22Rv1 (cell line): Measurements from ENCODE around the gene EHD4.

Experiments used
- H3K27ac ChIP-seq: fragments of 450-650 bp; 2 replicates; pipeline ENCODE4 v1.5.1; 2017
- ZFX ChIP-seq: fragments of 450-650 bp; IDR thresholded peaks from 2 replicates; pipeline ENCODE4 v1.6.1; 2017; ENCODE audit warnings: antibody characterized with exemption, borderline replicate concordance
- TF ChIP-seq, protein P1 (sequence below): fragments of 450-650 bp; IDR thresholded peaks from 2 replicates; pipeline ENCODE4 v1.5.1; 2017; ENCODE audit warnings: mild to moderate bottlenecking

Gene EHD4

DNA sequence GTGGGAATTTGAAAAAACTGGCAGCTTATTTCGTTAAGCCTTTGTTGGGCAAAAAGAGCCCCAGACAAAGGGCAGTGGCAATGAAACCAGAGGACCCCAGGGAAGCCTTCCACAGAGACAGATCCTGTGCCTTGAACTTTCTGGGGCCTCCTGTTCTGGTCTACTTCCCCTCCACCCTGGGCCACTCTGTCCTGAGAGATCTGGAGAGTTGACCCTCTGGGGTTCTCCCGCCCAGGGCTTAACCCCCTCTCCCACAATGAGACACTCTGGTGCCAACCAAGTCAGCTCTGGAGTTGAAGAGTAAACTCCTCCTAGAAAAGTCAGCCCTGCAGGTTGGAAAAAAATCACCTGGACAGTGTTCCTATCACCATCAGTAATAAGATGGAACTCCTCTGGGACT lies 20.8 kb downstream of the EHD4 start:
- TF ChIP-seq ZFX, result no peak
- TF ChIP-seq, protein P1, sequence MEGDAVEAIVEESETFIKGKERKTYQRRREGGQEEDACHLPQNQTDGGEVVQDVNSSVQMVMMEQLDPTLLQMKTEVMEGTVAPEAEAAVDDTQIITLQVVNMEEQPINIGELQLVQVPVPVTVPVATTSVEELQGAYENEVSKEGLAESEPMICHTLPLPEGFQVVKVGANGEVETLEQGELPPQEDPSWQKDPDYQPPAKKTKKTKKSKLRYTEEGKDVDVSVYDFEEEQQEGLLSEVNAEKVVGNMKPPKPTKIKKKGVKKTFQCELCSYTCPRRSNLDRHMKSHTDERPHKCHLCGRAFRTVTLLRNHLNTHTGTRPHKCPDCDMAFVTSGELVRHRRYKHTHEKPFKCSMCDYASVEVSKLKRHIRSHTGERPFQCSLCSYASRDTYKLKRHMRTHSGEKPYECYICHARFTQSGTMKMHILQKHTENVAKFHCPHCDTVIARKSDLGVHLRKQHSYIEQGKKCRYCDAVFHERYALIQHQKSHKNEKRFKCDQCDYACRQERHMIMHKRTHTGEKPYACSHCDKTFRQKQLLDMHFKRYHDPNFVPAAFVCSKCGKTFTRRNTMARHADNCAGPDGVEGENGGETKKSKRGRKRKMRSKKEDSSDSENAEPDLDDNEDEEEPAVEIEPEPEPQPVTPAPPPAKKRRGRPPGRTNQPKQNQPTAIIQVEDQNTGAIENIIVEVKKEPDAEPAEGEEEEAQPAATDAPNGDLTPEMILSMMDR, result no peak
- H3K27ac ChIP-seq, result no peak overlapping the region

DNA sequence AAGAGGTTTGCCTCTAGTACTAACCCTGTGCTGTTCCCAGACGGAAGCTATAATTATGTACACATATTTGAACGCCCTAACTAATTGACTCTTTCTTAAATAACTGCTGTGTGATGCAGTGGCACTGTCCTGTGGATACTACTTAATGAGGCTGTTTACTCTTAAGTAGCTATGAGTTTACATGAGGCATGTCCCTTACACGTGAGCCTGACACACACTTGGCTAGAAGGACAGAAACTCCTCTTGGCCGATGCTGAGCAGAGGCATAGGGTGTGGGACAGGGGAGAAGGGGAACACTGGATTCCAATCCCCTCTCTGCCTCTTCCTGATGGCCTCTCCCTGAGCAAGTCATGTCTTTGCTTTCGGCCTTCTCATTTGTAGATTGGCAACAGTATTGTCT lies 21.9 kb downstream of the EHD4 start:
- H3K27ac ChIP-seq, result no peak overlapping the region
- no peak for TF ChIP-seq ZFX
- TF ChIP-seq, protein P1, result no peak

DNA sequence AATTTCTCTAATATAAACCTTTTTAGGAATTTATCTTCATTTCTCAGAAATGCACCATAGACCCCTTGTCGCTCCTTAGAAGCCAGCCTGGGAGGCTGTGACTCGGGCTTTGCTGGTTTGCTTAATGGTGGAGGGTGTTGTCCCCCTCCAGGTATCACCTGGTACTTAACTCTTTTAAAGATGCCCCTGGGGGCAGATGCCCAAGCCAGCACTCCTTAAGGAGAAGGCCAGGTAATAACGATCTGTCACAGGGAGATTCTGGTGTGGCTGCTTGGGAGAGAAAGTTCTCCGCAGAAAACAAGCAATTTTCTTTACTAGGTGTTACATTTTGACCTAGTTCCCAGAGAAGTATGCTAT lies 22.3 kb downstream of the EHD4 start:
- H3K27ac ChIP-seq, result no peak overlapping the region
- no peak for TF ChIP-seq ZFX
- TF ChIP-seq, protein P1, result no peak

DNA sequence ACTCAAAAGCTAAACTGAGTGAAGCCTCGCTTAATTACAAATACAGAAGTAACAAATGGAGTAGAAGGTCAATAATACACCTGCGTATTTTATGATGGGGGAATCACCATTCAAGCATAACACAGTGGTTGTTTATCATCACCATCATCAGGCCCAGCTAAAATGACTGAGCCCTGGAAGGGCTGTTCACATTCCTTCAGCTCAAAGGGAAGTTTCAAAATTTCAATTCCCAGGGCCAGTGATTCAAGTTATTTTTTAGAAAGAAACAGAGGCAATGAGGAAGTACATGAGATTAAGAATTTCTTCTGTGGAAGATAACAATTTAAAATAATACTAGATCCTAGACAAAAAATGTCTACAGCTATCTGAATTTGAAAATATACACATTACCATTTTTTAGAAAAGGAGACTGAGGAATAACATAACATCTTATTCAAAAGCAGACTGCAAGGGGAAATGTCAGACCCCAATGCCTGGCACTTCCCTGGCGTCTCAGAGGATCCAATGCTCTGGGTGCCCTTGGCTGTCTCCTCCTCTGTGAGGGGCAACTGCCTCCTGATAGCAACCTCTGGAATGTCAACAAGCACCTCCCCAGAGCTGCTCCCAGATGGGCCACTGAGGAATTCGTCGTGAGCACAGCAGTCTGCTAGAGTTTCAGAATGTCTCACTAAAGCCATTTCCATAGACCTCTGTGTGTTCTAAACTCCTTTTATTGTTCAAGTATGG lies 22.8 kb downstream of the EHD4 start:
- TF ChIP-seq, protein P1, result no peak
- TF ChIP-seq ZFX, result no peak
- no peak overlapping the region for H3K27ac ChIP-seq

DNA sequence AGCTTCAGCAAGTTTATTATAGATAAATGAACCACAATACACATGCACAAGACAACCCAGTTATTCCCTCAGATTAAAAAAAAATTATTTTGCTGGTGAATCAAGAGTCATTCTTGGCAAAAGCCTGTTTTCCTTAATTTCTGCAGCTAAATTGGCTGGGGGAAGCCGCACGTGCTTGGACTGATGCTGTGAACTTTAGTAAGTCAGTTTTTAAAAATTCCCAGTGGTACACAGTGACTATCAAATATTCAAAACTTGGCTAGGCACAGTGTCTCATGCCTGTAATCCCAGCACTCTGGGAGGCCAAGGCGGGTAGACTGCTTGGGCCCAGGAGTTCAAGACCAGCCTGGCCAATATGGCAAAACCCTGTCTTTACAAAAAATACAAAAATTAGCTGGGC lies 23.9 kb downstream of the EHD4 start:
- TF ChIP-seq ZFX, result no peak
- TF ChIP-seq, protein P1, result no peak
- H3K27ac ChIP-seq, result no peak overlapping the region

DNA sequence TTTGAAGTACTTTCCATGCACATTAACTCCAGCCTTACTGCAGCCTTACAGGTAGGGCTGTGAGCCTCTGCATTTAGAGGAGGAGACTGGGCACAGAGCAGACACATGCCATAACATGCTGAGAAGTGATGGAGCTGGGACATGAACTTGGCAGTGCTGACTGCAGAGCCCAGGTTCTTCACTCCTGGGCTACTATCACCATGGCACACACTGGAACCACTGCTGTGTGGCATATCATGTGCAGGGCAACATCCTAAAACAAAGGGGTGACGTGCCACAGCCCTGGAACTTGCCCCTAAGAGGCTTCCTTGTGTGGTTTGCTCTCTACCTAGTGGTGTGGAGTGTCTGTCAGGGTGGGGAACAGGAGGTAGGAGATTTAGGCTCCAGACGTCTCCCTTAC lies 25.4 kb downstream of the EHD4 start:
- no peak overlapping the region for H3K27ac ChIP-seq
- no peak for TF ChIP-seq ZFX
- TF ChIP-seq, protein P1, result no peak

DNA sequence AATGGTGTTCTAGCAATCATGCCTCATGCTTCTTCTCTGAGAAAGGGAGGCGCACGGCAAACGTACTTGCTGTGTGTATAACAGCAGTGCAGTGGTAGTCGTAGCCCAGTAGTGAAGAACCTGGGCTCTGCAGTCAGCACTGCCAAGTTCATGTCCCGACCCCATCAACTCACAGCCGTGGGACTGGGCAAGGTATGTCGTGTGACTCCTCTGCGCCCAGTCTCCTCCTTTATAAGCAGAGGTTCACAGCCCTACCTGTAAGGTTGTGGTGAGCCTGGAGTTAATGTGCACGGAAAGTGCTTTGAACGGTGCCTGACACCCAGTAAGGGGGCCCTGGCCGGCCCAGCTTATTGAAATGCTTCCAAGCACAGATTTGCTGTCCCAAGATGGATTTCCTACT lies 26.6 kb downstream of the EHD4 start:
- H3K27ac ChIP-seq, result no peak overlapping the region
- TF ChIP-seq, protein P1, result no peak
- TF ChIP-seq ZFX, result no peak
